HEK293 (cell line): ENCODE data around the gene IL17RC.

Source experiments
- CTCF ChIP-seq: fragments of 450-650 bp; formaldehyde crosslinking; IDR thresholded peaks from 2 replicates; pipeline ENCODE4 v1.5.1; 2016; ENCODE audit warnings: missing biosample characterization, missing genetic modification characterization
- GLI4 ChIP-seq: fragments of 450-650 bp; formaldehyde crosslinking; IDR thresholded peaks from 2 replicates; pipeline ENCODE4 v1.5.1; 2016; ENCODE audit warnings: missing biosample characterization, missing genetic modification characterization
- GLIS2 ChIP-seq: fragments of 450-650 bp; formaldehyde crosslinking; IDR thresholded peaks from 2 replicates; pipeline ENCODE4 v1.5.1; 2016; ENCODE audit warnings: missing biosample characterization, missing genetic modification characterization
- HOXA7 ChIP-seq: sonication (generic); formaldehyde crosslinking; IDR thresholded peaks from 2 replicates; pipeline ENCODE4 v1.8.1; 2022; ENCODE audit warnings: missing genetic modification reagents, borderline replicate concordance
- KLF10 ChIP-seq: fragments of 450-650 bp; IDR thresholded peaks from 2 replicates; pipeline ENCODE4 v1.5.1; 2018; ENCODE audit warnings: missing biosample characterization, mild to moderate bottlenecking, missing genetic modification characterization
- KLF16 ChIP-seq: fragments of 450-650 bp; formaldehyde crosslinking; IDR thresholded peaks from 2 replicates; pipeline ENCODE4 v1.5.1; 2017; ENCODE audit warnings: missing biosample characterization, missing genetic modification characterization
- MYNN ChIP-seq: fragments of 450-650 bp; formaldehyde crosslinking; IDR thresholded peaks from 2 replicates; pipeline ENCODE4 v1.5.1; 2016; ENCODE audit warnings: missing biosample characterization, missing genetic modification characterization, borderline replicate concordance
- REST ChIP-seq: fragments of 450-650 bp; formaldehyde crosslinking; IDR thresholded peaks from 2 replicates; pipeline ENCODE4 v1.5.1; 2016; ENCODE audit warnings: missing biosample characterization, missing genetic modification characterization
- ZNF184 ChIP-seq: fragments of 450-650 bp; IDR thresholded peaks from 2 replicates; pipeline ENCODE4 v1.5.1; 2018; ENCODE audit warnings: missing biosample characterization, mild to moderate bottlenecking, missing genetic modification characterization
- ZNF274 ChIP-seq, 2 experiments: fragments of 200-500 bp in 1 of 2; fragments of 450-650 bp in 1 of 2; sonication (Bioruptor generic) in 1 of 2; formaldehyde crosslinking in 1 of 2; IDR thresholded peaks; 2 replicates each; pipeline versions ENCODE4 v1.5.1 to v1.6.1; 2014 to 2016; ENCODE audit warnings: borderline replicate concordance in 1 of 2, inconsistent platforms in 1 of 2, low read length in 1 of 2, missing biosample characterization in 1 of 2, missing genetic modification characterization in 1 of 2
- ZNF580 ChIP-seq: fragments of 450-650 bp; formaldehyde crosslinking; IDR thresholded peaks from 2 replicates; pipeline ENCODE4 v1.5.1; 2016; ENCODE audit warnings: missing biosample characterization, missing genetic modification characterization
- ZSCAN16 ChIP-seq: fragments of 450-650 bp; formaldehyde crosslinking; IDR thresholded peaks from 2 replicates; pipeline ENCODE4 v1.5.1; 2016; ENCODE audit warnings: missing biosample characterization, missing genetic modification characterization

DNA sequence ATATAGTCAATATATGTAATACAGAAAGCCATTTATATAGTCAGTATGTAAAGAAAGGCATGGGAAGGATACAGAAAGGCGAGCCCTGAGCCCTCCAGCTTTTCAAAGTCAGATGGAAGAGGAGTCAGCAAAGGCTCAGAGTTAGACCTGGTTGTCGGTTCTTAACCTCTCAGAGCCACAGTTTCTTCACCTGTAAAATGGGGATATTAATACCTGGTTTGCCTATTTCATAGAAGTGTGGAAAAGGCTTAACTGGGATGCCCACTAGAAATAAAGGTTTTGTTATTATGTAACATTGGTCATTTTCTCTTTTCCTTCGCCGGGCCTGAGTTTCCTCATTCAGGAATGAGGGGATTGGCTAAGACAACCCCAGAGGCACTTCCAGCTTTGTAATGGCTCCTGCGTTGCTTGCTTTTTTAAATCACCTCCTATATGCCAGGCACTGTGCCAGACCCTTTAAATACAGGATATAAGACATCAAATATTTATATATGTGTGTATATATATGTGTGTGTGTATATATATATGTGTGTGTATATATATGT lies 19.1 kb downstream of the IL17RC start:
- TF ChIP-seq ZNF184 (tag by site-specific recombination), result no peak
- no peak for TF ChIP-seq GLIS2 (tag by site-specific recombination)
- no peak for TF ChIP-seq HOXA7
- no peak for TF ChIP-seq ZNF580 (tag by site-specific recombination)
- no peak for TF ChIP-seq CTCF (tag by site-specific recombination)
- no peak for TF ChIP-seq MYNN (tag by site-specific recombination)
- no peak for TF ChIP-seq KLF16 (tag by site-specific recombination)
- no peak for TF ChIP-seq REST (tag by site-specific recombination)
- no peak for TF ChIP-seq KLF10 (tag by site-specific recombination)
- no peak for TF ChIP-seq ZNF274 (IDR thresholded peaks at IDR 0.05; ENCODE audit: low read length)
- TF ChIP-seq ZNF274 (tag by site-specific recombination; IDR thresholded peaks at IDR 0.05; ENCODE audit: borderline replicate concordance), result no peak
- TF ChIP-seq GLI4, result no peak
- TF ChIP-seq ZSCAN16 (tag by site-specific recombination), result no peak
